ENCODE data around the gene TSNAXIP1. TPM values are rescaled to one million over a fixed set of nuclear protein-coding genes. Genes with fewer than 3 reads are reported as not detected.

TSNAXIP1 gene
- total RNA-seq, 1 experiment from 2014 or later: 1.2 TPM

- no peaks in the 10 kb centered on the region for H4K20me1 ChIP-seq (ENCODE audit: insufficient read depth)
- DNase-seq (ENCODE audit: low read depth, low spot score) (no peak), ATAC-seq (no peak)
- H3K4me3 ChIP-seq (replicated peaks in 1 of 2; ENCODE audit: low read depth in 1 of 2, low read length in 2 of 2): no peak overlapping the region
- no peaks in the 10 kb centered on the region for H3K9me3 ChIP-seq (ENCODE audit: control insufficient read depth in 1 of 2, insufficient read depth in 1 of 2, low read depth in 1 of 2, low read length in 2 of 2)
- H2AFZ ChIP-seq (ENCODE audit: low read depth, low read length, poor library complexity, severe bottlenecking): no peak overlapping the region
- BruUV-seq (replicated peaks): no TSS peak
- H3K27ac ChIP-seq (ENCODE audit: low read depth, low read length): no peak overlapping the region
- H3K4me2 ChIP-seq (ENCODE audit: low read length): no peak overlapping the region
- peaks cover 5 to 22% of the 10 kb centered on the region in 2 experiments; a peak in 3 of 4 replicates for H3K4me1 ChIP-seq (ENCODE audit: control insufficient read depth in 1 of 2, insufficient read depth in 2 of 2, low read length in 2 of 2)
- TF ChIP-seq EZH2 (IDR thresholded peaks at IDR 0.05) (no peak), RAD21 (IDR thresholded peaks at IDR 0.05; ENCODE audit: low read depth) (no peak), SP1 (IDR thresholded peaks at IDR 0.05; ENCODE audit: low read depth) (no peak), ELF1 (IDR thresholded peaks at IDR 0.05; ENCODE audit: borderline replicate concordance, low read depth) (no peak), CEBPB (IDR thresholded peaks at IDR 0.05; ENCODE audit: low read depth) (no peak), SIN3A (IDR thresholded peaks at IDR 0.05; ENCODE audit: low read depth) (no peak), TCF7L2 (IDR thresholded peaks at IDR 0.05; ENCODE audit: borderline replicate concordance, extremely low read depth, insufficient read depth, insufficient read length) (no peak), EGR1 (IDR thresholded peaks at IDR 0.05; ENCODE audit: low read depth) (no peak), ZBTB33 (IDR thresholded peaks at IDR 0.05; ENCODE audit: extremely low read depth, insufficient replicate concordance, low read length) (no peak), JUND (IDR thresholded peaks at IDR 0.05) (no peak), CTCF (IDR thresholded peaks at IDR 0.05 in 2 of 3, conservative IDR thresholded peaks at IDR 0.05 in 1 of 3; ENCODE audit: borderline replicate concordance in 1 of 3, insufficient read depth in 1 of 3, low read depth in 2 of 3, low read length in 2 of 3) (no peak)
- H3K9ac ChIP-seq (ENCODE audit: low read length): no peak overlapping the region
- intact Hi-C loops (cut with micrococcal nuclease): no loop called here
- H3K27me3 ChIP-seq (ENCODE audit: insufficient read depth, low read length): no peaks in the 10 kb centered on the region
- peaks cover 11% of the 10 kb centered on the region for H3K79me2 ChIP-seq (ENCODE audit: insufficient read depth, low read length)
- ChIA-PET RAD21 (ENCODE audit: low non-redundant PET in 1 of 2, low total read pairs in 2 of 2, uncharacterized antibody in 2 of 2, unreplicated experiment in 2 of 2) (no interaction called here), POLR2A (no interaction called here), CTCF (no interaction called here)
- H3K9me2 ChIP-seq (ENCODE audit: insufficient read depth): no peaks in the 10 kb centered on the region
- no peaks in the 10 kb centered on the region for H3K36me3 ChIP-seq (ENCODE audit: control insufficient read depth in 1 of 2, insufficient read depth in 2 of 2, low read length in 2 of 2)
These were observed 31.1 kb downstream of the TSNAXIP1 start for GRCh38 chr16:67837811-67838210.
